DOHH2 (cell line): Measurements from ENCODE around the gene S100A16.

Source experiments
- H3F3A ChIP-seq: fragments of 200-600 bp; sonication (generic), shearing (Covaris generic); 2 replicates; pipeline ENCODE4 v1.6.0; 2016; ENCODE audit warnings: antibody characterized with exemption, mild to moderate bottlenecking; ENCODE audit not compliant: control insufficient read depth, insufficient read depth
- H3K27ac ChIP-seq: fragments of 200-600 bp; sonication (generic); 2 replicates; pipeline ENCODE4 v1.5.1; 2014; ENCODE audit warnings: low read depth, mild to moderate bottlenecking, low read length, moderate library complexity
- H3K27me3 ChIP-seq: fragments of 200-600 bp; sonication (generic); 2 replicates; pipeline ENCODE4 v1.6.1; 2014; ENCODE audit warnings: mild to moderate bottlenecking, low read length, mixed read lengths; ENCODE audit not compliant: control insufficient read depth
- H3K36me3 ChIP-seq: fragments of 200-600 bp; sonication (generic); 2 replicates; pipeline ENCODE4 v1.6.1; 2014; ENCODE audit warnings: mild to moderate bottlenecking, low read length, moderate library complexity, mixed read lengths; ENCODE audit not compliant: control insufficient read depth
- H3K4me1 ChIP-seq: fragments of 200-600 bp; sonication (generic); 2 replicates; pipeline ENCODE4 v1.6.1; 2014; ENCODE audit warnings: mild to moderate bottlenecking, low read length, mixed read lengths; ENCODE audit not compliant: control insufficient read depth
- H3K4me2 ChIP-seq: fragments of 200-600 bp; sonication (generic); 2 replicates; pipeline ENCODE4 v1.6.0; 2014; ENCODE audit warnings: mild to moderate bottlenecking, low read length, moderate library complexity
- H3K4me3 ChIP-seq: fragments of 200-600 bp; sonication (generic); 2 replicates; pipeline ENCODE4 v1.5.1; 2014; ENCODE audit warnings: mild to moderate bottlenecking, low read length, mixed read lengths
- H3K79me2 ChIP-seq: fragments of 200-600 bp; sonication (generic); 2 replicates; pipeline ENCODE4 v1.6.1; 2014; ENCODE audit warnings: mild to moderate bottlenecking, low read length, mixed read lengths; ENCODE audit not compliant: control insufficient read depth
- H3K9me2 ChIP-seq: fragments of 200-600 bp; sonication (generic); replicated peaks from 2 replicates; pipeline ENCODE4 v1.6.1; 2014; ENCODE audit warnings: mild to moderate bottlenecking, low read length, mixed read lengths; ENCODE audit not compliant: control insufficient read depth
- H3K9me3 ChIP-seq: fragments of 200-600 bp; sonication (generic); 2 replicates; pipeline ENCODE4 v1.6.1; 2014; ENCODE audit warnings: antibody characterized with exemption, low read length, mixed read lengths; ENCODE audit not compliant: control insufficient read depth, insufficient read depth
- H4K20me1 ChIP-seq: fragments of 200-600 bp; sonication (generic); 2 replicates; pipeline ENCODE4 v1.6.0; 2014; ENCODE audit warnings: low read depth, mild to moderate bottlenecking, antibody characterized with exemption, low read length, moderate library complexity; ENCODE audit not compliant: control insufficient read depth, insufficient read depth
- EZH2phosphoT487 ChIP-seq: fragments of 200-600 bp; sonication (generic); IDR thresholded peaks from 2 replicates; pipeline ENCODE4 v1.6.1; 2017; ENCODE audit warnings: borderline replicate concordance, mild to moderate bottlenecking, antibody characterized with exemption, low read length, moderate library complexity, mixed read lengths
- TF ChIP-seq, protein P1 (sequence below): fragments of 200-600 bp; sonication (generic); IDR thresholded peaks from one replicate; pipeline ENCODE4 v1.5.1; 2014; ENCODE audit warnings: antibody characterized with exemption, mild to moderate bottlenecking, low read depth, low read length; ENCODE audit not compliant: poor library complexity, severe bottlenecking

S100A16 gene

DNA sequence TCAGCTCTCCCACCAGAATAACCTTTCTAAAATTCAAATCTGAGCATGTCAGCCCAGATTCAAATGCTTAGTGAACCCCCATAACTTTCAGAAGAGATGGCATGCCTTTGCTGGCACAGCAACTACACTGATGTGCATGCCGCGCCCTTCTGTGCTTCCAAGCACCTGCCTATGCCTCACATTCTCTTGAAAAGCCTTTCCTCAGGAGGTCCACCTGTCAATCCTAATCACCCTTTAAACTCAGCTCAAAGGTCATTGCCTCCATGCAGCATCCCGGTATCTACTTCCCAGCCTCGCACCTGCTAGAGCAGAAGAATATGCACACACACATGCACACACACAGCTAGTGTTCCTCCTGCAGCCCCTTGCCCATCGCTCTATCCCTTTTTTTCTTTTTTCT, 42.1 kb downstream of the S100A16 start:
- TF ChIP-seq EZH2phosphoT487 = no peak
- TF ChIP-seq, protein P1, sequence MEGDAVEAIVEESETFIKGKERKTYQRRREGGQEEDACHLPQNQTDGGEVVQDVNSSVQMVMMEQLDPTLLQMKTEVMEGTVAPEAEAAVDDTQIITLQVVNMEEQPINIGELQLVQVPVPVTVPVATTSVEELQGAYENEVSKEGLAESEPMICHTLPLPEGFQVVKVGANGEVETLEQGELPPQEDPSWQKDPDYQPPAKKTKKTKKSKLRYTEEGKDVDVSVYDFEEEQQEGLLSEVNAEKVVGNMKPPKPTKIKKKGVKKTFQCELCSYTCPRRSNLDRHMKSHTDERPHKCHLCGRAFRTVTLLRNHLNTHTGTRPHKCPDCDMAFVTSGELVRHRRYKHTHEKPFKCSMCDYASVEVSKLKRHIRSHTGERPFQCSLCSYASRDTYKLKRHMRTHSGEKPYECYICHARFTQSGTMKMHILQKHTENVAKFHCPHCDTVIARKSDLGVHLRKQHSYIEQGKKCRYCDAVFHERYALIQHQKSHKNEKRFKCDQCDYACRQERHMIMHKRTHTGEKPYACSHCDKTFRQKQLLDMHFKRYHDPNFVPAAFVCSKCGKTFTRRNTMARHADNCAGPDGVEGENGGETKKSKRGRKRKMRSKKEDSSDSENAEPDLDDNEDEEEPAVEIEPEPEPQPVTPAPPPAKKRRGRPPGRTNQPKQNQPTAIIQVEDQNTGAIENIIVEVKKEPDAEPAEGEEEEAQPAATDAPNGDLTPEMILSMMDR = no peak
- peaks cover 2% of the 10 kb centered on the region for H3K4me1 ChIP-seq

DNA sequence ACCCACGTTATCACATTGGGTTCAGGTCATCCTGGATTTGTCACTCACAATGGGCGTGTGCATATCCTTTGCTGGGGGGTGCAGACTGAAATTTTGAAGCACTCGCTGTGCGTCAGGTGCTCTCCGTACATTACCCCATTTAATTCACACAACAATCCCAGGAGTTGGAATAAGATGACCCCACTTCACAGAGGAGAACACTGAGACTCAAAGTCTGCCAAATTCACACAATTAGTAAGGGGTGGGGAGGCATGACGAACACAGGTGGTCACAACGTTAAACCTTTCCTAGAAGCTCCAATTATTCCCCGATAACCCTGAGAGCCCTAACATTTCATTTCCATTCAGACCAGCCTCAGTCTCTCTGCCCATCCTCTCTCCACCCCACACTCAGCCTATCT, 43.5 kb downstream of the S100A16 start:
- peaks cover 6% of the 10 kb centered on the region for H3K4me1 ChIP-seq

More for the DNA sequence above, 42.1 kb downstream of the S100A16 start:
- no peak overlapping the region for H3K4me3 ChIP-seq
- H3K27me3 ChIP-seq = no peaks in the 10 kb centered on the region
- no peak overlapping the region for H3K4me2 ChIP-seq
- no peaks in the 10 kb centered on the region for H3K9me3 ChIP-seq
- no peaks in the 10 kb centered on the region for H3F3A ChIP-seq
- H3K36me3 ChIP-seq = no peaks in the 10 kb centered on the region
- H3K27ac ChIP-seq = no peak overlapping the region
- no peaks in the 10 kb centered on the region for H4K20me1 ChIP-seq
- H3K79me2 ChIP-seq = no peaks in the 10 kb centered on the region
- no peaks in the 10 kb centered on the region for H3K9me2 ChIP-seq

DNA sequence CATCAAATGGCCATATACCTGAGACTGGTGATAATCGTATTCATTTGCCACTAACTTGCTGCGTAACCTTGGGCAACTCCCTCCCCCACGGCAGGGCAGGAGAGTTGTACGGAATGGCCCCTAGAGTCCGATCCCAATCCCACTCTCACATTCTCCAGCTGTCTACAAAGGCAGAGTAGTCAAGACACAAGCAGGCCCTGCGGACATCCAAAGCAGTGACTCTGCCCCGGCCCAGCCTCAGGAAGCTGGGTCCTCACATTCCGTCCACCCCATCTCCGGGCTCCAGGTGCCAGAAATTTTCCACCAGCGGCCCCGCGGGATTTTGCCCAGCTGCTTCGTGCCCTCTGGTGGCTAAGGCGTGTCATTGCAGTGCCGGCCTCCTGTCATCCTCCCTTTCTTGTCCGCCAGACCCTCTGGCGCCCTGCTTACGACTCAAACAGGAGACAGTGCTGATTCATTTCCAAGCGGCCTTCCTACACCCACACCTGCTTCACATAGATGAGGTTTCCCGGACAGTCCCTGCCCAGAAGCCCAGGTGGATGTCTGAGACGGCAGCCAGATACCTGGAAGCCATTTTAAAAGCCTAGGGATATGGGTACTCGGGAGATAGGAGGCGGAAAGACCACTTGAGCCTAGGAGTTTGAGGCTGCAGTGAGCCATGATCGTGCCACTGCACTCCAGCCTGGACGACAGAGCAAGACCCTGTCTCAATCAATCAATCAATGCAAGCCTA, 44.4 kb downstream of the S100A16 start:
- no peaks in the 10 kb centered on the region for H3K9me3 ChIP-seq
- H4K20me1 ChIP-seq = no peaks in the 10 kb centered on the region
- peaks cover 6% of the 10 kb centered on the region for H3K4me1 ChIP-seq
- H3K27me3 ChIP-seq = no peaks in the 10 kb centered on the region
- no peaks in the 10 kb centered on the region for H3K79me2 ChIP-seq
- H3K9me2 ChIP-seq = no peaks in the 10 kb centered on the region
- no peak for TF ChIP-seq EZH2phosphoT487
- TF ChIP-seq, protein P1 = peak; percentile 92
- H3K27ac ChIP-seq = no peak overlapping the region
- no peaks in the 10 kb centered on the region for H3K36me3 ChIP-seq
- H3K4me2 ChIP-seq = peak overlapping the region; percentile 12
- no peak overlapping the region for H3K4me3 ChIP-seq
- H3F3A ChIP-seq = no peaks in the 10 kb centered on the region

More for the DNA sequence above, 43.5 kb downstream of the S100A16 start:
- Histone ChIP-seq H3K9me2 (no peaks in the 10 kb centered on the region), H3K9me3 (no peaks in the 10 kb centered on the region), H3K4me3 (no peak overlapping the region), H3F3A (no peaks in the 10 kb centered on the region), H3K27ac (no peak overlapping the region), H3K4me2 (no peak overlapping the region), H3K79me2 (no peaks in the 10 kb centered on the region), H3K27me3 (no peaks in the 10 kb centered on the region), H4K20me1 (no peaks in the 10 kb centered on the region), H3K36me3 (no peaks in the 10 kb centered on the region)
- no peak for TF ChIP-seq EZH2phosphoT487
- TF ChIP-seq, protein P1 = no peak
